ENCODE data around the gene STK36. TPM values are rescaled to one million over a fixed set of nuclear protein-coding genes. Genes with fewer than 3 reads are reported as not detected.

STK36 gene
- total RNA-seq, 1 experiment from 2014 or later, result 47.7 TPM

DNA sequence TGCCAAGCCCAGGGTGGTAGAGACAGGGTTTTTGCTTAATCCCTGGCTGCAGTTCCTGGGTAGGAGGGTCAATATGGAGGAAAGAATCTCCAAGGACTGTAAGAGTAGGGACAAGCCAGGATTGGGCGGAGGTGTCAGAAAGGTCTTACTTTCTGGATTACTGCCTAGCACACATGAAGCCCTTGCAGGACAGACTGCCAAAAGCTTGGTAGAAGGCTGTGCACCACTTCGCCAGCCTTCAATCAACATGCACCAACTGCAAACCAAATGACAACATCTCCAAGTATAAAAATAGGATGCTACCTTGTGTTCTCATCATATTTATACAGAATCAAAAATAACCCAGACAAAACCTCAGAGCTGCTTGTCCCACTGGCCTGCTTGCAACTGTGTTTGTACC lies 16.1 kb upstream of the STK36 start:
- Mint-ChIP-seq H3K9me3 (no peaks in the 10 kb centered on the region), H3K4me1 (peaks cover 9% of the 10 kb centered on the region), H3K27ac (no peak overlapping the region), H3K4me3 (no peak overlapping the region), H3K27me3 (ENCODE audit: low read depth) (no peaks in the 10 kb centered on the region), H3K36me3 (peaks cover 35% of the 10 kb centered on the region)
- DNase-seq (ENCODE audit: low spot score) (no peak), ATAC-seq (no peak)
- TF ChIP-seq, protein P1, sequence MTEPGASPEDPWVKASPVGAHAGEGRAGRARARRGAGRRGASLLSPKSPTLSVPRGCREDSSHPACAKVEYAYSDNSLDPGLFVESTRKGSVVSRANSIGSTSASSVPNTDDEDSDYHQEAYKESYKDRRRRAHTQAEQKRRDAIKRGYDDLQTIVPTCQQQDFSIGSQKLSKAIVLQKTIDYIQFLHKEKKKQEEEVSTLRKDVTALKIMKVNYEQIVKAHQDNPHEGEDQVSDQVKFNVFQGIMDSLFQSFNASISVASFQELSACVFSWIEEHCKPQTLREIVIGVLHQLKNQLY (CRISPR knock-in tag; IDR thresholded peaks at IDR 0.05), result no peak
- ChIA-PET POLR2A (no interaction called here), CTCF (no interaction called here)

GRCh38 chr2:218658671-218659257 lies 13.1 kb upstream of the STK36 start:
- Mint-ChIP-seq H3K9me3 (no peaks in the 10 kb centered on the region), H3K36me3 (peaks cover 40% of the 10 kb centered on the region), H3K4me1 (peaks cover 9% of the 10 kb centered on the region), H3K27me3 (ENCODE audit: low read depth) (no peaks in the 10 kb centered on the region), H3K27ac (peak overlapping the region; percentile 90), H3K4me3 (peak overlapping the region; percentile 93)
- no peak for TF ChIP-seq NR2C2 (CRISPR knock-in tag; IDR thresholded peaks at IDR 0.05)
- TF ChIP-seq GTF2I (CRISPR knock-in tag; conservative IDR thresholded peaks at IDR 0.05), result peak; percentile 34; the same call in 1 of the 2 replicates
- DNase-seq (ENCODE audit: low spot score) (peak; percentile 71), ATAC-seq (peak; percentile 66)
- POLR2A ChIA-PET, result interaction anchor here (0.9 to 2.3 kb wide), 3 partner anchors 10 to 52 kb away, joined by 4 to 24 read pairs (median 7); partner anchors contain the start of genes RNF25 and STK36
- CTCF ChIA-PET, result interaction anchor here (1.0 to 2.8 kb wide), 14 partner anchors 11 to 401 kb away, joined by 3 to 26 read pairs (median 6); partner anchors contain the start of genes PLCD4, RNF25, STK36 and TTLL4

DNA sequence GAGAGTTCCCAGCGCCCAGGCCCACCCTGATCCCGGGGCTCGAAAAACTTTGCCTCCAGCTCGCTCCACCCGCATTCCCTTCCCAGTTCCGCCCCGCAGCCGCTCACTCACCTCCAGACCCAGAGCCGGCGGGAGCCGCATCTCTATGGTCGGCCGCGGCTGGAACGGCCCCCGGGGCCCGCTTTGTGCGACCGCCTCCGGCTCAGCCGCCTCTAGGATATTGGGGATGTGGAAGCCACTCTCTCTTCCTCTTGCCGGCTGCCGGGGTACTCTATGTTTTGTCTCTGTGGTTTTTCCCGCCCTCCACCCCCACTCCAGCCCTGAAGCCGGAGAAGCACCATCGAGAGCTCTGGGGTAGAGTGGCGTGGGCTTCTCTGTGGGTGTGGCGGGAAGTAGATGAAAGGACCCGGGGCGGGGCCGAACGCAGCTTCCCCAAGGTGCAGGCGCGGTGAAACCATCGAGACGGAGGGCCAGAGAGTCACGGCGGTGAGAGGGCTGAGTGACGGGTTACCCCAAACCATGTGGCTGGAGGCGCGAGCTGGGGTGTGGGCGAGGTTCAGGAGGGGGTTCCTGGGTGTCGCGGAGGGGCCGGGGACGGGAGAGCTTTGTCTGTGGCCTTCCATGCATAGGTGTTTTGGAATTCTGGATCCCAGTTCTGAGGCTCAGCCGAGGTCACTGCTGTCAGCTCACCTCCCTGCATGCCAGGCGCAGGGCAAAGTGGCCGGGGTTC lies 12.5 kb upstream of the STK36 start, which contains the start of the genes BCS1L and ZNF142:
Gene BCS1L, plus strand, starts transcription at position 426 of the 730 bp plus-strand sequence. CDS start 1,305 bp downstream, outside the sequence.
Gene ZNF142, minus strand, starts transcription at position 366 of the 730 bp plus-strand sequence. CDS start 3,194 bp downstream, outside the sequence.
- Mint-ChIP-seq H3K4me1 (peaks cover 9% of the 10 kb centered on the region), H3K27me3 (ENCODE audit: low read depth) (no peaks in the 10 kb centered on the region), H3K27ac (peak within 1 kb of the TSS; percentile 90), H3K9me3 (no peaks in the 10 kb centered on the region), H3K4me3 (peak within 1 kb of the TSS; percentile 93), H3K36me3 (peaks cover 44% of the 10 kb centered on the region)
- ChIA-PET CTCF (interaction anchor here (0.6 to 2.8 kb wide), 13 partner anchors 11 to 824 kb away, joined by 3 to 26 read pairs (median 5); partner anchors contain the start of genes PLCD4, RNF25, STK36 and TTLL4), POLR2A (interaction anchor here (0.6 to 2.3 kb wide), 11 partner anchors 9 to 401 kb away, joined by 3 to 24 read pairs (median 5); partner anchors contain the start of genes RNF25 and STK36)
- DNase-seq (ENCODE audit: low spot score) (peak; percentile 96), ATAC-seq (peak; percentile 91)
- TF ChIP-seq, protein P2, sequence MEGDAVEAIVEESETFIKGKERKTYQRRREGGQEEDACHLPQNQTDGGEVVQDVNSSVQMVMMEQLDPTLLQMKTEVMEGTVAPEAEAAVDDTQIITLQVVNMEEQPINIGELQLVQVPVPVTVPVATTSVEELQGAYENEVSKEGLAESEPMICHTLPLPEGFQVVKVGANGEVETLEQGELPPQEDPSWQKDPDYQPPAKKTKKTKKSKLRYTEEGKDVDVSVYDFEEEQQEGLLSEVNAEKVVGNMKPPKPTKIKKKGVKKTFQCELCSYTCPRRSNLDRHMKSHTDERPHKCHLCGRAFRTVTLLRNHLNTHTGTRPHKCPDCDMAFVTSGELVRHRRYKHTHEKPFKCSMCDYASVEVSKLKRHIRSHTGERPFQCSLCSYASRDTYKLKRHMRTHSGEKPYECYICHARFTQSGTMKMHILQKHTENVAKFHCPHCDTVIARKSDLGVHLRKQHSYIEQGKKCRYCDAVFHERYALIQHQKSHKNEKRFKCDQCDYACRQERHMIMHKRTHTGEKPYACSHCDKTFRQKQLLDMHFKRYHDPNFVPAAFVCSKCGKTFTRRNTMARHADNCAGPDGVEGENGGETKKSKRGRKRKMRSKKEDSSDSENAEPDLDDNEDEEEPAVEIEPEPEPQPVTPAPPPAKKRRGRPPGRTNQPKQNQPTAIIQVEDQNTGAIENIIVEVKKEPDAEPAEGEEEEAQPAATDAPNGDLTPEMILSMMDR (IDR thresholded peaks at IDR 0.05), result no peak
- TF ChIP-seq JUN (CRISPR knock-in tag; IDR thresholded peaks at IDR 0.05) (no peak), NFATC4 (CRISPR knock-in tag; IDR thresholded peaks at IDR 0.05) (no peak), PREB (CRISPR knock-in tag; IDR thresholded peaks at IDR 0.05; ENCODE audit: borderline replicate concordance) (no peak), ZBTB21 (CRISPR knock-in tag; IDR thresholded peaks at IDR 0.05; ENCODE audit: borderline replicate concordance) (no peak), ERG (CRISPR knock-in tag; IDR thresholded peaks at IDR 0.05) (no peak), NR2C2 (CRISPR knock-in tag; IDR thresholded peaks at IDR 0.05) (no peak), ZNF121 (CRISPR knock-in tag; IDR thresholded peaks at IDR 0.05) (no peak), CREM (CRISPR knock-in tag; IDR thresholded peaks at IDR 0.05) (no peak), GRHL2 (CRISPR knock-in tag; IDR thresholded peaks at IDR 0.05; ENCODE audit: insufficient replicate concordance, severe bottlenecking) (no peak), ELF4 (CRISPR knock-in tag; IDR thresholded peaks at IDR 0.05; ENCODE audit: low read depth) (no peak), SMAD3 (CRISPR knock-in tag; IDR thresholded peaks at IDR 0.05; ENCODE audit: borderline replicate concordance) (no peak), MXD4 (CRISPR knock-in tag; IDR thresholded peaks at IDR 0.05; ENCODE audit: borderline replicate concordance) (no peak)
- TF ChIP-seq, protein P3, sequence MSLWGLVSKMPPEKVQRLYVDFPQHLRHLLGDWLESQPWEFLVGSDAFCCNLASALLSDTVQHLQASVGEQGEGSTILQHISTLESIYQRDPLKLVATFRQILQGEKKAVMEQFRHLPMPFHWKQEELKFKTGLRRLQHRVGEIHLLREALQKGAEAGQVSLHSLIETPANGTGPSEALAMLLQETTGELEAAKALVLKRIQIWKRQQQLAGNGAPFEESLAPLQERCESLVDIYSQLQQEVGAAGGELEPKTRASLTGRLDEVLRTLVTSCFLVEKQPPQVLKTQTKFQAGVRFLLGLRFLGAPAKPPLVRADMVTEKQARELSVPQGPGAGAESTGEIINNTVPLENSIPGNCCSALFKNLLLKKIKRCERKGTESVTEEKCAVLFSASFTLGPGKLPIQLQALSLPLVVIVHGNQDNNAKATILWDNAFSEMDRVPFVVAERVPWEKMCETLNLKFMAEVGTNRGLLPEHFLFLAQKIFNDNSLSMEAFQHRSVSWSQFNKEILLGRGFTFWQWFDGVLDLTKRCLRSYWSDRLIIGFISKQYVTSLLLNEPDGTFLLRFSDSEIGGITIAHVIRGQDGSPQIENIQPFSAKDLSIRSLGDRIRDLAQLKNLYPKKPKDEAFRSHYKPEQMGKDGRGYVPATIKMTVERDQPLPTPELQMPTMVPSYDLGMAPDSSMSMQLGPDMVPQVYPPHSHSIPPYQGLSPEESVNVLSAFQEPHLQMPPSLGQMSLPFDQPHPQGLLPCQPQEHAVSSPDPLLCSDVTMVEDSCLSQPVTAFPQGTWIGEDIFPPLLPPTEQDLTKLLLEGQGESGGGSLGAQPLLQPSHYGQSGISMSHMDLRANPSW (CRISPR knock-in tag; conservative IDR thresholded peaks at IDR 0.05; ENCODE audit: low read depth), result no peak
- TF ChIP-seq, protein P4, sequence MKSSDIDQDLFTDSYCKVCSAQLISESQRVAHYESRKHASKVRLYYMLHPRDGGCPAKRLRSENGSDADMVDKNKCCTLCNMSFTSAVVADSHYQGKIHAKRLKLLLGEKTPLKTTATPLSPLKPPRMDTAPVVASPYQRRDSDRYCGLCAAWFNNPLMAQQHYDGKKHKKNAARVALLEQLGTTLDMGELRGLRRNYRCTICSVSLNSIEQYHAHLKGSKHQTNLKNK (CRISPR knock-in tag; IDR thresholded peaks at IDR 0.05), result no peak
- TF ChIP-seq, protein P5, sequence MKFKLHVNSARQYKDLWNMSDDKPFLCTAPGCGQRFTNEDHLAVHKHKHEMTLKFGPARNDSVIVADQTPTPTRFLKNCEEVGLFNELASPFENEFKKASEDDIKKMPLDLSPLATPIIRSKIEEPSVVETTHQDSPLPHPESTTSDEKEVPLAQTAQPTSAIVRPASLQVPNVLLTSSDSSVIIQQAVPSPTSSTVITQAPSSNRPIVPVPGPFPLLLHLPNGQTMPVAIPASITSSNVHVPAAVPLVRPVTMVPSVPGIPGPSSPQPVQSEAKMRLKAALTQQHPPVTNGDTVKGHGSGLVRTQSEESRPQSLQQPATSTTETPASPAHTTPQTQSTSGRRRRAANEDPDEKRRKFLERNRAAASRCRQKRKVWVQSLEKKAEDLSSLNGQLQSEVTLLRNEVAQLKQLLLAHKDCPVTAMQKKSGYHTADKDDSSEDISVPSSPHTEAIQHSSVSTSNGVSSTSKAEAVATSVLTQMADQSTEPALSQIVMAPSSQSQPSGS (CRISPR knock-in tag; IDR thresholded peaks at IDR 0.05; ENCODE audit: borderline replicate concordance, low read depth), result no peak

Measured in WTC11 (cell line).